OCI-LY7 (cell line): ENCODE measurements around the gene TMEM97. TPM values are rescaled to one million over a fixed set of nuclear protein-coding genes. Genes with fewer than 3 reads are reported as not detected.

Source experiments
- BruUV-seq: library from RNA; stranded (reverse); fragments of 400-500 nt; replicated peaks from 2 replicates; lab custom pipeline; 2021; lab: Mats Ljungman, UMichigan
- CTCF ChIA-PET: fragments of 300-600 bp; sonication (Branson Sonifier 250); formaldehyde crosslinking; loops from one replicate; lab custom pipeline; 2022; ENCODE audit warnings: antibody characterized with exemption; ENCODE audit not compliant: unreplicated experiment; lab: Charles Lee
- POLR2A ChIA-PET: fragments of 300-600 bp; sonication (Branson Sonifier 250); formaldehyde crosslinking; loops from one replicate; lab custom pipeline; 2022; ENCODE audit warnings: antibody characterized with exemption; lab: Charles Lee
- DNase-seq: peaks from one replicate; pipeline ENCODE4 v3.0.0-alpha.2; 2015; ENCODE audit warnings: low spot score
- H2AFZ ChIP-seq: fragments of 200-600 bp; sonication (generic), shearing (Covaris generic); 2 replicates; pipeline ENCODE4 v1.6.1; 2014; ENCODE audit warnings: mild to moderate bottlenecking, antibody characterized with exemption, low read length, moderate library complexity
- H3K27ac ChIP-seq: fragments of 200-600 bp; sonication (generic); 2 replicates; pipeline ENCODE4 v1.5.1; 2014; ENCODE audit warnings: mixed run types, low read depth, mild to moderate bottlenecking, moderate library complexity, low read length, inconsistent platforms; ENCODE audit not compliant: poor library complexity, severe bottlenecking
- H3K36me3 ChIP-seq: fragments of 200-600 bp; sonication (generic); 2 replicates; pipeline ENCODE4 v1.6.1; 2014; ENCODE audit warnings: mild to moderate bottlenecking, antibody characterized with exemption, low read length, moderate library complexity, mixed read lengths; ENCODE audit not compliant: insufficient read depth
- H3K4me1 ChIP-seq: fragments of 200-600 bp; sonication (generic); 2 replicates; pipeline ENCODE4 v1.5.1; 2014; ENCODE audit warnings: mild to moderate bottlenecking, low read length; ENCODE audit not compliant: insufficient read depth, poor library complexity, severe bottlenecking
- H3K4me2 ChIP-seq: fragments of 200-600 bp; sonication (generic); 2 replicates; pipeline ENCODE4 v1.6.1; 2014; ENCODE audit warnings: mild to moderate bottlenecking, low read length
- H3K4me3 ChIP-seq: fragments of 200-600 bp; sonication (generic); 2 replicates; pipeline ENCODE4 v1.5.1; 2014; ENCODE audit warnings: mild to moderate bottlenecking, low read depth, low read length; ENCODE audit not compliant: poor library complexity, severe bottlenecking
- H3K79me2 ChIP-seq: fragments of 200-600 bp; sonication (generic); 2 replicates; pipeline ENCODE4 v1.6.1; 2016; ENCODE audit warnings: low read depth, mild to moderate bottlenecking, low read length, moderate library complexity, mixed read lengths; ENCODE audit not compliant: insufficient read depth
- H3K9me2 ChIP-seq: fragments of 200-600 bp; sonication (generic); 2 replicates; pipeline ENCODE4 v1.6.1; 2016; ENCODE audit warnings: mild to moderate bottlenecking, low read length, mixed read lengths; ENCODE audit not compliant: insufficient read depth
- H3K9me3 ChIP-seq: fragments of 200-600 bp; sonication (generic); 2 replicates; pipeline ENCODE4 v1.6.1; 2014; ENCODE audit warnings: mild to moderate bottlenecking, mixed run types, low read length, mixed read lengths
- H4K20me1 ChIP-seq: fragments of 200-600 bp; sonication (generic); 2 replicates; pipeline ENCODE4 v1.6.1; 2014; ENCODE audit warnings: mild to moderate bottlenecking, antibody characterized with exemption, low read length, moderate library complexity, mixed read lengths; ENCODE audit not compliant: insufficient read depth
- EZH2phosphoT487 ChIP-seq: fragments of 200-600 bp; sonication (generic); IDR thresholded peaks from 2 replicates; pipeline ENCODE4 v1.6.1; 2018; ENCODE audit warnings: low read depth, borderline replicate concordance, mild to moderate bottlenecking, mixed run types, antibody characterized with exemption, low read length, moderate library complexity, mixed read lengths
- intact Hi-C: fragments of 100-400 bp; cut with micrococcal nuclease; formaldehyde crosslinking; loops from one replicate; pipeline ENCODE4 v1.10.0; 2022; ENCODE audit not compliant: unreplicated experiment
- total RNA-seq, 2 experiments: library from RNA; depleted of rRNA in 1 of 2; stranded (reverse); fragments of >200 nt in 1 of 2; shearing (Covaris generic) in 1 of 2; gene quantifications; 2 replicates each; pipeline ENCODE4 v1.2.3, GENCODE V29; 2014 to 2022
- TF ChIP-seq, protein P1 (sequence below): fragments of 200-600 bp; sonication (generic); conservative IDR thresholded peaks from 2 replicates; pipeline ENCODE4 v1.5.1; 2014; ENCODE audit warnings: mild to moderate bottlenecking, antibody characterized with exemption, low read length, moderate library complexity, mixed read lengths

The TMEM97 gene
- total RNA-seq, 2 experiments from 2014 or later, result 65.7 to 69.6 TPM

DNA sequence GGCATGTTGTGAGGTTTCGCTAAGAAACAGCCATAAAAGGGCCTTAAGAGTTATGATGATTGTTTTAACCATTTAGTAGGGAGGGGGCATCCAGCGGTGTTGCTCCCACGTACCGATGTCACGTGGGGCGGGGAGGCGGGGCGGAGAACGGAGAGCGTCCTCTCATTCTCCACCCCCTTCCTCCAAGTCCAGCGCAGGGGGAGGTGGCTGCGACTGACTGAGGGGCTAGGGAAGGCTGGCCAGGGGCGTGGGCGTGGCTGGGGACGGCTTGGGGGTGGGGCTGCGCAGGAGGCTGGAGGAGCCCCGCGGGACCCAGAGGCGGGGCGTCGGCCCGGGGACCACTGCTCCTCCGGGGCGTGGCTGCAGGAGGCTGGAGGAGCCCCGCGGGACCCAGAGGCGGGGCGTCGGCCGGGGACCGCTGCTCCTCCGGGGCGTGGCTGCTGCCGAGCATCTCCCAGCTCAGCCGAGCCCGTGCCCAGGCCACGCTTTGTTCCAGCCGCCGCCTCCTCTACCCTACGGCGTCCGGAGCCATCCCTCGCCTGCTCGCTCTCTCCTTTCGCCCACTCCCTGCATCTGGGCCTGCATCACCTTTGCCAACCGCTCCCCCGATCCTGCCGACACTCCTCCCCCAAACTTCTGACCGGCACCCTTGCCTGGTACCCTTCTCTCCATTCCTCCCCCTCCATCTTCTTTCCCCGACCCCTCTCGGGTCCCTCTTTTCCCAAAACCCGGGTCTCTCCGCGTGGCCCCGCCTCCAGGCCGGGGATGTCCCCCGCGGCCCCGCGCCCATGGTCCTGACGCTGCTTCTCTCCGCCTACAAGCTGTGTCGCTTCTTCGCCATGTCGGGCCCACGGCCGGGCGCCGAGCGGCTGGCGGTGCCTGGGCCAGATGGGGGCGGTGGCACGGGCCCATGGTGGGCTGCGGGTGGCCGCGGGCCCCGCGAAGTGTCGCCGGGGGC is 52.5 kb downstream of the TMEM97 start, which contains the start of gene SARM1:
SARM1 (plus strand) TSS at position 450 of the 958 bp plus-strand sequence; CDS start at position 789, 339 bp downstream.
- TF ChIP-seq EZH2phosphoT487, result no peak
- TF ChIP-seq, protein P1, sequence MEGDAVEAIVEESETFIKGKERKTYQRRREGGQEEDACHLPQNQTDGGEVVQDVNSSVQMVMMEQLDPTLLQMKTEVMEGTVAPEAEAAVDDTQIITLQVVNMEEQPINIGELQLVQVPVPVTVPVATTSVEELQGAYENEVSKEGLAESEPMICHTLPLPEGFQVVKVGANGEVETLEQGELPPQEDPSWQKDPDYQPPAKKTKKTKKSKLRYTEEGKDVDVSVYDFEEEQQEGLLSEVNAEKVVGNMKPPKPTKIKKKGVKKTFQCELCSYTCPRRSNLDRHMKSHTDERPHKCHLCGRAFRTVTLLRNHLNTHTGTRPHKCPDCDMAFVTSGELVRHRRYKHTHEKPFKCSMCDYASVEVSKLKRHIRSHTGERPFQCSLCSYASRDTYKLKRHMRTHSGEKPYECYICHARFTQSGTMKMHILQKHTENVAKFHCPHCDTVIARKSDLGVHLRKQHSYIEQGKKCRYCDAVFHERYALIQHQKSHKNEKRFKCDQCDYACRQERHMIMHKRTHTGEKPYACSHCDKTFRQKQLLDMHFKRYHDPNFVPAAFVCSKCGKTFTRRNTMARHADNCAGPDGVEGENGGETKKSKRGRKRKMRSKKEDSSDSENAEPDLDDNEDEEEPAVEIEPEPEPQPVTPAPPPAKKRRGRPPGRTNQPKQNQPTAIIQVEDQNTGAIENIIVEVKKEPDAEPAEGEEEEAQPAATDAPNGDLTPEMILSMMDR, result no peak

DNA sequence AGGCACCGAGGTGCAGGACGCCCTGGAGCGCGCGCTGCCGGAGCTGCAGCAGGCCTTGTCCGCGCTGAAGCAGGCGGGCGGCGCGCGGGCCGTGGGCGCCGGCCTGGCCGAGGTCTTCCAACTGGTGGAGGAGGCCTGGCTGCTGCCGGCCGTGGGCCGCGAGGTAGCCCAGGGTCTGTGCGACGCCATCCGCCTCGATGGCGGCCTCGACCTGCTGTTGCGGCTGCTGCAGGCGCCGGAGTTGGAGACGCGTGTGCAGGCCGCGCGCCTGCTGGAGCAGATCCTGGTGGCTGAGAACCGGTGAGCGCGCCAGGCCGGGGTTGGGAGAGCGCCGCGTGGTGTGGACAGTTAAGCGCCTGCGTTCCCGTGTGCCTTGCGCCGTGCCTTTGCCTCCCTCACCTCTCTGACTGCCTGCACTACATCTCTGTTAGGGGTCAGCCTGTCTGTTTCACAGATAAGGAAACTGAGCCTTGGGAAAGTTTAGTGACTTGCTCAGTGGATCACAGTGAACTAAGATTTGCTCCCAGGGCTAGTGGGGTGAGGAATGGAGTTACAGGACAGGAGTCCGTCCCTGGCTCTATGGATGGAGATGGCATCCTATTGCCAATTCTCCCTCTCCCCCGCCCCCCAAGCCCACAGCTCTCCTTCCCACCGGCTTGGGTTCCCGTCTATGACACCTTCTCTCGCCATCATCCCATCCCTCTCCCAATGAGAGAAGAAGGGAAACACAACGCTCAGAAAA is 53.4 kb downstream of the TMEM97 start:
- intact Hi-C loops, result no loop called here
- DNase-seq, result peak; percentile 41

More for the DNA sequence above, 52.5 kb downstream of the TMEM97 start, which contains the start of gene SARM1:
- BruUV-seq, result no TSS peak
- POLR2A ChIA-PET, result interaction anchor here (0.6 to 2.7 kb wide), 2 partner anchors 10 to 14 kb away, joined by 3 to 11 read pairs; partner anchors contain the start of gene POLDIP2
- Histone ChIP-seq H3K4me2 (peak within 1 kb of the TSS; percentile 91), H2AFZ (peak within 1 kb of the TSS; percentile 72), H3K4me3 (peak within 1 kb of the TSS; percentile 80), H3K79me2 (no peaks in the 10 kb centered on the region), H3K36me3 (no peaks in the 10 kb centered on the region), H3K9me2 (no peaks in the 10 kb centered on the region), H3K9me3 (no peaks in the 10 kb centered on the region), H3K27ac (peak within 1 kb of the TSS; percentile 32), H4K20me1 (no peaks in the 10 kb centered on the region), H3K4me1 (peaks cover 20% of the 10 kb centered on the region)
- CTCF ChIA-PET, result no interaction called here
- peak; percentile 91 for DNase-seq
- intact Hi-C loops, result loop anchor here (1.0 to 2.0 kb wide), 2 partner anchors 14 to 37 kb away; partner anchors contain the start of genes IFT20, POLDIP2 and TNFAIP1

More for the DNA sequence above, 53.4 kb downstream of the TMEM97 start:
- no peaks in the 10 kb centered on the region for H3K36me3 ChIP-seq
- H3K4me2 ChIP-seq, result peak overlapping the region; percentile 91
- POLR2A ChIA-PET, result no interaction called here
- no TSS peak for BruUV-seq
- peak overlapping the region; percentile 72 for H2AFZ ChIP-seq
- no peak for TF ChIP-seq EZH2phosphoT487
- TF ChIP-seq, protein P1, result no peak
- H3K9me2 ChIP-seq, result no peaks in the 10 kb centered on the region
- no peaks in the 10 kb centered on the region for H4K20me1 ChIP-seq
- no peaks in the 10 kb centered on the region for H3K9me3 ChIP-seq
- H3K4me1 ChIP-seq, result peaks cover 20% of the 10 kb centered on the region
- H3K79me2 ChIP-seq, result no peaks in the 10 kb centered on the region
- H3K27ac ChIP-seq, result peak overlapping the region; percentile 30
- CTCF ChIA-PET, result no interaction called here
- H3K4me3 ChIP-seq, result peak overlapping the region; percentile 80
